Uterus (tissue), 4 donors: ENCODE measurements around the gene TMED6. TPM values are rescaled to one million over a fixed set of nuclear protein-coding genes. Genes with fewer than 3 reads are reported as not detected.

Experiments
- DNase-seq, 2 donors: peaks; one replicate each; pipeline ENCODE4 v3.0.0-alpha.2; 2019 to 2020
- H3K27ac ChIP-seq, 2 donors: fragments of 200-600 bp; sonication (generic); 1 replicate in 1 of 2; 2 replicates in 1 of 2; pipeline ENCODE4 v1.5.1; 2016 to 2018
- H3K27me3 ChIP-seq, 2 donors: fragments of 200-600 bp; sonication (generic); one replicate each; pipeline ENCODE4 v1.5.1; 2018 to 2019; ENCODE audit warnings: control low read depth in 1 of 2
- H3K36me3 ChIP-seq, 2 donors: fragments of 200-600 bp; sonication (generic); one replicate each; pipeline ENCODE4 v1.5.1; 2019; ENCODE audit warnings: control low read depth in 1 of 2
- H3K4me1 ChIP-seq, 2 donors: fragments of 200-600 bp; sonication (generic); one replicate each; pipeline ENCODE4 v1.5.1; 2018 to 2019; ENCODE audit warnings: control low read depth in 1 of 2
- H3K4me3 ChIP-seq, 2 donors: fragments of 200-600 bp; sonication (generic); 1 replicate in 1 of 2; 2 replicates in 1 of 2; pipeline ENCODE4 v1.5.1; 2018 to 2019; ENCODE audit warnings: mild to moderate bottlenecking in 1 of 2
- H3K9me3 ChIP-seq, 2 donors: fragments of 200-600 bp; sonication (generic); one replicate each; pipeline ENCODE4 v1.5.1; 2019; ENCODE audit warnings: control low read depth in 1 of 2
- POLR2A ChIP-seq, 2 donors: fragments of 450-650 bp; IDR thresholded peaks; one replicate each; pipeline ENCODE4 v1.6.1; 2016; ENCODE audit warnings: antibody characterized with exemption in 2 of 2, mild to moderate bottlenecking in 1 of 2, moderate library complexity in 1 of 2
- intact Hi-C: fragments of 100-400 bp; cut with DNase I; formaldehyde crosslinking; loops from one replicate; pipeline ENCODE4 v1.15.1; 2023; ENCODE audit warnings: low total_unique reads
- total RNA-seq, 4 donors: library from RNA; depleted of rRNA in 3 of 4; stranded (reverse); fragments of >200 nt in 3 of 4; gene quantifications; one replicate each; pipeline versions ENCODE4 v1.1.0 to v1.2.4, GENCODE V29; 2014 to 2023
- TF ChIP-seq, protein P1 (sequence below), 4 experiments: fragments of 200-600 bp in 2 of 4; fragments of 450-650 bp in 2 of 4; sonication (generic) in 2 of 4; IDR thresholded peaks; one replicate each; pipeline ENCODE4 v1.5.1; 2016 to 2019; ENCODE audit warnings: antibody characterized with exemption in 4 of 4, mild to moderate bottlenecking in 2 of 4, moderate library complexity in 1 of 4
- donor health status: DM: yes; HTN: yes; CAD: no.

Gene TMED6
- total RNA-seq, 4 donors from 2014 or later, result 0.98 TPM; not detected in 3

DNA sequence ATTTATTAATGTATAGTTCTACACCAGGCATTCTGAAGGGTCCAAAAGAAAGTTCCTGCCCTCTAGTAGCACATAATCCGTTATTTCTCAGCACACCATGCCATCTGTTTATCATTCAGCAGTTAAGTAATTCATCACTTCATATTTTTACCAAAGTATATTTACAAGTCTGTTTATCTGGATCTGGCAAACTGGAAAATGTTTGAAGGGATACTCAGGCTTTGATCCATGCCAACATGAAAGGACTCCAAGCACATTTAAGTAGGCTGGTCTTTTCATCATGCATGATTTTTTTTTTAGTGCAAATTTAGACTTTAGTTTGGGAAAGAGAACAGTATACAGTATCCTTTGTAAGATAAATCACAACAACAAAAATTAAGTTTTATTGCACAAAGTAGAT, 44.5 kb downstream of the TMED6 start:
- no peaks in the 10 kb centered on the region for H3K27me3 ChIP-seq
- intact Hi-C loops, result no loop called here
- H3K4me3 ChIP-seq, result no peak overlapping the region
- H3K9me3 ChIP-seq, result no peaks in the 10 kb centered on the region
- no peak for DNase-seq
- H3K4me1 ChIP-seq, result no peaks in the 10 kb centered on the region
- no peak overlapping the region for H3K27ac ChIP-seq
- no peaks in the 10 kb centered on the region for H3K36me3 ChIP-seq
- TF ChIP-seq POLR2A (IDR thresholded peaks at IDR 0.05), result no peak
- TF ChIP-seq, protein P1, sequence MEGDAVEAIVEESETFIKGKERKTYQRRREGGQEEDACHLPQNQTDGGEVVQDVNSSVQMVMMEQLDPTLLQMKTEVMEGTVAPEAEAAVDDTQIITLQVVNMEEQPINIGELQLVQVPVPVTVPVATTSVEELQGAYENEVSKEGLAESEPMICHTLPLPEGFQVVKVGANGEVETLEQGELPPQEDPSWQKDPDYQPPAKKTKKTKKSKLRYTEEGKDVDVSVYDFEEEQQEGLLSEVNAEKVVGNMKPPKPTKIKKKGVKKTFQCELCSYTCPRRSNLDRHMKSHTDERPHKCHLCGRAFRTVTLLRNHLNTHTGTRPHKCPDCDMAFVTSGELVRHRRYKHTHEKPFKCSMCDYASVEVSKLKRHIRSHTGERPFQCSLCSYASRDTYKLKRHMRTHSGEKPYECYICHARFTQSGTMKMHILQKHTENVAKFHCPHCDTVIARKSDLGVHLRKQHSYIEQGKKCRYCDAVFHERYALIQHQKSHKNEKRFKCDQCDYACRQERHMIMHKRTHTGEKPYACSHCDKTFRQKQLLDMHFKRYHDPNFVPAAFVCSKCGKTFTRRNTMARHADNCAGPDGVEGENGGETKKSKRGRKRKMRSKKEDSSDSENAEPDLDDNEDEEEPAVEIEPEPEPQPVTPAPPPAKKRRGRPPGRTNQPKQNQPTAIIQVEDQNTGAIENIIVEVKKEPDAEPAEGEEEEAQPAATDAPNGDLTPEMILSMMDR (IDR thresholded peaks at IDR 0.05), result no peak

DNA sequence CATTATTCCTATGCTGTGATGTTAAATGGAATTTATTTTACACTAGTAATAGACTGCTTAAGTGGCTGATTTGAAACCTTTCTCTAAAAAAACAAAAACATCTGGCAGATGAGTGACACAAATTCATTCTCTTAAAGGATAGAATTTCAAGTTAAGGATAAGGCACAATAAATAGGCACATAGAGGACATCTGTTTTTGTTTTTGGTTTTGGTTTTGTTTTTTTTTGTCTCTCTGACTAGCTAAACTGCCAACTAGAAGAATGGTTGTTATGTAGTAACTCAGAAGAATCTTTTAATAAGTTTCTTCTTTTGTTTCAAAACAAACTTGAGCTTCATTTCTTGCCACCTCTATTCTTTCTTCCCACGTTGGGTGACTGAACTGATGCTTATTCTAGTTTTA, 45.6 kb downstream of the TMED6 start:
- no peak for DNase-seq
- no peaks in the 10 kb centered on the region for H3K36me3 ChIP-seq
- no peaks in the 10 kb centered on the region for H3K4me1 ChIP-seq
- intact Hi-C loops, result no loop called here
- H3K4me3 ChIP-seq, result no peak overlapping the region
- TF ChIP-seq, protein P1 (IDR thresholded peaks at IDR 0.05), result no peak
- no peak for TF ChIP-seq POLR2A (IDR thresholded peaks at IDR 0.05)
- no peaks in the 10 kb centered on the region for H3K9me3 ChIP-seq
- no peaks in the 10 kb centered on the region for H3K27me3 ChIP-seq
- no peak overlapping the region for H3K27ac ChIP-seq

DNA sequence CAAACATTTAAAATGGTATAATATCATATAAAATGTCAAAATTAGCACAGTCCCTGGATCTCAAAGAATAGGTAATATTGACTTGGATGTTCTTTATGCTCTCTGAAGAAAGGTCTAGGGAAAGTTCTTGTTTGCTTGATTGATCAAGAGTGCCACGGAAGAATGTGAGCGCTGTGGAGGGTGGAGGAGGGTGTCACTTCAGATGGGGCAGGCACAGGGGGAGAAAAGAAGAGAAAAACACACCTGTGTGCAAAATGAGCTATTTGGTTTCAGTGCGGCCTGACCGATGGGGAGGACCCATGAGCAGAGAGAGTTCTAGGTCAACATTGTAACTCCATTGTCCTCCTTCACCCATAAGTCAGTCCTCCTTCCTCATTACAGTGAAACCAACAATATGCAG, 49.3 kb downstream of the TMED6 start:
- TF ChIP-seq POLR2A (IDR thresholded peaks at IDR 0.05), result no peak
- TF ChIP-seq, protein P1 (IDR thresholded peaks at IDR 0.05), result no peak
- Histone ChIP-seq H3K36me3 (no peaks in the 10 kb centered on the region), H3K27me3 (no peaks in the 10 kb centered on the region), H3K27ac (no peak overlapping the region), H3K4me1 (no peaks in the 10 kb centered on the region), H3K9me3 (no peaks in the 10 kb centered on the region), H3K4me3 (no peak overlapping the region)
- intact Hi-C loops, result no loop called here
- DNase-seq, result no peak

DNA sequence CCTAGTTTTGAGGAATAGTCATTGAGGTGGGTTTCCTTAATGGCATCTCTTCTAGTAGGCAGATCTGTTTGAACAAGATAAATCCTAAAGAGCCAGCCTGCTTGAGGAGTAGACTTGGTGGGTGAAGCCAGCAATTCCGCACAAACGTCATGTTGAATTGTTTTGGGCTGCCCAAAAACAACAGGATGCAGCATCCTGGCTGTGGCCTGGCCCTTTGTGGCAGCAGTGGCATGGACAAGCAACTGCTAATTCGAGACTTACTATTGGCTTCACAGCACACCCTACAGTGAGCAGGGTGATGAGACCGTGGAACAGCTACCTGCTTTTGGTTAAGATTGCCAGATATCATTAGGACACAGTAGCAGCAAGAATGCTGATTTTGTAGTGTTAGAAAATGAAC, 49.7 kb downstream of the TMED6 start:
- intact Hi-C loops, result no loop called here
- DNase-seq, result no peak
- TF ChIP-seq, protein P1 (IDR thresholded peaks at IDR 0.05), result no peak
- no peak for TF ChIP-seq POLR2A (IDR thresholded peaks at IDR 0.05)
- H3K9me3 ChIP-seq, result no peaks in the 10 kb centered on the region
- no peaks in the 10 kb centered on the region for H3K36me3 ChIP-seq
- no peaks in the 10 kb centered on the region for H3K27me3 ChIP-seq
- H3K27ac ChIP-seq, result no peak overlapping the region
- H3K4me3 ChIP-seq, result no peak overlapping the region
- H3K4me1 ChIP-seq, result no peaks in the 10 kb centered on the region

DNA sequence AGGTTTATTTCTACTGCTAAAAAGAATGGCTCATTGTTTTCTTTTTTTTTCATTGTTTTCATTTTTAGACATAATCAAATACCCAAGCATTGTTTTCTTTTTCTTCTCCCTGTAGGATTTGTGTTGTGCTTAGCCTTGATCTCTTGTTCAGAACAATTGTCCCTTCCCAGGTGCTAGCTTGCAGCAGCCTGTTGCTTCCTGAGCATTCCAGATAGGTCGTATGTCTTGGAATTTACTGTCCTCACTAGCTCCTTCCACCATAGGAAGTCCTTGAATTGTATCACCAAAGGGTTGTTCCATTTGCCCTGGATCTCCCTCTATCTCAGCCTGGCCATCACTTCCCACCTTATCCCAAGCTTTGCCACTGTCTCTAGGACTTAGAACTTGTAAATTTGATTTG, 50.4 kb downstream of the TMED6 start:
- Histone ChIP-seq H3K27ac (no peak overlapping the region), H3K4me3 (no peak overlapping the region), H3K9me3 (no peaks in the 10 kb centered on the region), H3K27me3 (no peaks in the 10 kb centered on the region), H3K36me3 (no peaks in the 10 kb centered on the region), H3K4me1 (no peaks in the 10 kb centered on the region)
- DNase-seq, result no peak
- intact Hi-C loops, result no loop called here
- TF ChIP-seq, protein P1 (IDR thresholded peaks at IDR 0.05), result no peak
- no peak for TF ChIP-seq POLR2A (IDR thresholded peaks at IDR 0.05)
